K562 (cell line): Measurements from ENCODE around the gene FASTKD1. TPM values are rescaled to one million over a fixed set of nuclear protein-coding genes. Genes with fewer than 3 reads are reported as not detected.
A peak's percentile ranks its signal among the peaks of the same experiment; 100 is the strongest.

Source experiments
- TRIM25 ChIP-seq: fragments of 450-650 bp; IDR thresholded peaks from 2 replicates; pipeline ENCODE4 v1.7.0; 2016; ENCODE audit warnings: borderline replicate concordance
- ZNF318 ChIP-seq, 2 experiments: fragments of 450-650 bp; IDR thresholded peaks; 2 replicates each; pipeline ENCODE4 v1.6.1; 2016; ENCODE audit warnings: mild to moderate bottlenecking in 2 of 2, borderline replicate concordance in 1 of 2, low read depth in 1 of 2, moderate library complexity in 1 of 2
- ZNF639 ChIP-seq, 2 experiments: fragments of 200-800 bp in 1 of 2; sonication (Bioruptor generic) in 1 of 2; sonication (generic) in 1 of 2; formaldehyde crosslinking in 1 of 2; IDR thresholded peaks in 1 of 2; conservative IDR thresholded peaks in 1 of 2; 2 replicates each; pipeline versions ENCODE4 v1.5.0 to v1.6.1; 2016 to 2020; ENCODE audit warnings: missing compliant biosample characterization in 1 of 2, missing genetic modification characterization in 1 of 2, missing genetic modification reagents in 1 of 2
- polyA plus RNA-seq, 8 experiments: library from polyadenylated mRNA; depleted of rRNA in 4 of 8; stranded (reverse) in 5 of 8; unstranded in 3 of 8; fragments of >200 nt; fragmentation: Nextera tagmentation in 2 of 8; fragmentation: Illumina TruSeq in 1 of 8; extraction: Ambion mirVana in 2 of 8; extraction: Trizol in 1 of 8; gene quantifications; 2 replicates each; pipeline versions ENCODE4 v1.2.1 to v1.2.3, GENCODE V29; 2011 to 2014; ENCODE audit warnings: inconsistent platforms in 1 of 8, missing spikeins in 1 of 8
- total RNA-seq, 7 experiments: library from RNA; depleted of rRNA in 6 of 7; stranded (reverse); fragments of >200 nt in 6 of 7; fragmentation: Illumina TruSeq in 2 of 7; extraction: Trizol in 2 of 7; gene quantifications; 2 replicates each; pipeline versions ENCODE4 v1.2.1 to v1.2.3, GENCODE V29; 2011 to 2021; ENCODE audit warnings: low replicate concordance in 1 of 7

FASTKD1 gene
- total and polyA plus RNA-seq, 9 of the 15 experiments (the other 6 are each of a cell fraction or from before 2014, with no cell fraction given) = 63.5 to 134 (median 119) TPM

- peak in 1 of 2 experiments; percentile 79; a peak in 2 of 4 replicates for TF ChIP-seq ZNF318 (IDR thresholded peaks at IDR 0.05; ENCODE audit: borderline replicate concordance in 1 of 2, low read depth in 1 of 2)
- TF ChIP-seq TRIM25 = no peak
- no peak for TF ChIP-seq ZNF639 (CRISPR knock-in tag; conservative IDR thresholded peaks at IDR 0.05 in 1 of 2, IDR thresholded peaks at IDR 0.05 in 1 of 2)
These were observed 66.0 kb downstream of the FASTKD1 start (continued) for GRCh38 chr2:169507698-169508097.
